ENCODE results near the gene EPN1. TPM values are rescaled to one million over a fixed set of nuclear protein-coding genes. Genes with fewer than 3 reads are reported as not detected.
A peak's percentile ranks its signal among the peaks of the same experiment; 100 is the strongest.

EPN1 gene
- total and polyA plus RNA-seq, 9 of the 15 experiments (the other 6 are each of a cell fraction or from before 2014, with no cell fraction given), result 0.08 to 138 (median 12.7) TPM

DNA sequence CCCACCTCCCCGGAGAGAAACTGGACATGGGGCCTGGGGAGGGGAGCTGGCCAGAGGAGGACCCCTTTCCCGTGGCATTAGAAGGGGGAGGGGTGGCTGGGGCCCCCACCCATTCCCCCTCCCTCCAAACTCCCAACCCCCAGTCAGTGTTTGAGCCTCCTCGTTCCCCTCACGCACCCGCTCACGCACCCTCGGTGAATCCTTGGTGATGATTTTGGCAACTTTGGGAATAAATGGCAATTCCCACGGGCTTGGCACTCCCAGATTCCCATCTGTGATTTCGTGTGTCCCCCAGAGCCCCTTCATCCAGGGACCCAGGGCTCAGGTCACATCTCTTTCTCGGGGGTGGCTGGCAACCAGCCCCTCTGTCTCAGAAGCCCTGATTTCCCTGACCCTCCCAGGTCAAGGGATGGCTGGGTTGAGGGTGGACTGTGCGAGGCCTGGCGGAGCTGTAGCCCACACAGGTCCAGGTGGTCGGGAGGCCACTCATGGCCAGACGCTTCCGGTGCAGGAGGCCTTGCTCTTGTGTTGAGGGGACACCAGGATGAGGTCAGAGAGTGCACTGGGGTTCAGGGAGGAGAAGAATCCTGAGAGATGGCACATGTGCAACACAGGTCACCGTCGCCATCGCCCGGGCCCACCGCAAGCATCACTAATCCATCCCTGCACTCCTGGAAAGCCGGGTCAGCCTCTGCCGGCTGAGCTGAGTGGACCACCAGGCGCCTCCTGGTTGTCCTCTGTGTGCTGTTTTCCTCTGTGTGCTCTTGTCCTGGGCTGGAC, 20.7 kb downstream of the EPN1 start:
- 96% methylated on average over 16 of the region's 23 CpGs for WGBS (ENCODE audit: insufficient coverage, low coverage, missing lambda C conversion rate)
- H3K9me1 ChIP-seq (ENCODE audit: control insufficient read depth, insufficient read depth, low read length), result peaks cover 4% of the 10 kb centered on the region
- H3K27ac ChIP-seq (ENCODE audit: extremely low read depth, low read depth, low read length), result no peak overlapping the region
- in situ Hi-C loops (cut with MboI) (no loop called here), intact Hi-C loops (cut with micrococcal nuclease) (no loop called here)
- peak; percentile 55 for TF ChIP-seq POLR2G (IDR thresholded peaks at IDR 0.05; ENCODE audit: low read depth, low read length)
- TF ChIP-seq, protein P1, sequence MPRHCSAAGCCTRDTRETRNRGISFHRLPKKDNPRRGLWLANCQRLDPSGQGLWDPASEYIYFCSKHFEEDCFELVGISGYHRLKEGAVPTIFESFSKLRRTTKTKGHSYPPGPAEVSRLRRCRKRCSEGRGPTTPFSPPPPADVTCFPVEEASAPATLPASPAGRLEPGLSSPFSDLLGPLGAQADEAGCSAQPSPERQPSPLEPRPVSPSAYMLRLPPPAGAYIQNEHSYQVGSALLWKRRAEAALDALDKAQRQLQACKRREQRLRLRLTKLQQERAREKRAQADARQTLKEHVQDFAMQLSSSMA (CRISPR knock-in tag; IDR thresholded peaks at IDR 0.05), result no peak
- ATAC-seq, result no peak
- FAIRE-seq, result no peak
- no peaks in the 10 kb centered on the region for H3K79me2 ChIP-seq (ENCODE audit: control insufficient read depth, insufficient read depth, low read length)
- no TSS peak for BruUV-seq (replicated peaks)
- DNase-seq (ENCODE audit: extremely low read depth in 1 of 4, low spot score in 3 of 4), result no peak
- H2AFZ ChIP-seq (ENCODE audit: low read depth, low read length), result no peak overlapping the region
- no peaks in the 10 kb centered on the region for H3K9me3 ChIP-seq (replicated peaks; ENCODE audit: control insufficient read depth, insufficient read depth, low read depth, low read length)
- H3K4me3 ChIP-seq, result no peak overlapping the region
- peaks cover 3% of the 10 kb centered on the region for H4K20me1 ChIP-seq (replicated peaks; ENCODE audit: control insufficient read depth, insufficient read depth, low read length)
- no peak overlapping the region for H3K4me2 ChIP-seq (ENCODE audit: insufficient read depth, low read length)
- peaks cover 81% of the 10 kb centered on the region; the same call in 2 of the 3 replicates for H3K36me3 ChIP-seq (ENCODE audit: control insufficient read depth, insufficient read depth, low read length)
- peaks cover 0 to 12% of the 10 kb centered on the region in 2 experiments; a peak in 2 of 5 replicates for H3K4me1 ChIP-seq (replicated peaks in 1 of 2; ENCODE audit: control insufficient read depth in 2 of 2, insufficient read depth in 2 of 2, low read length in 2 of 2)
- CTCF ChIA-PET (ENCODE audit: low intra/inter-chr PET ratio), result no interaction called here
- POLR2A ChIA-PET, result no interaction called here
- no peaks in the 10 kb centered on the region for H3K27me3 ChIP-seq (ENCODE audit: control insufficient read depth in 2 of 2, insufficient read depth in 2 of 2, low read length in 2 of 2)
- H3K9ac ChIP-seq (ENCODE audit: insufficient read depth in 1 of 2, low read depth in 2 of 2, low read length in 2 of 2), result no peak overlapping the region
